Measurements from ENCODE around the gene COL27A1. TPM values are rescaled to one million over a fixed set of nuclear protein-coding genes. Genes with fewer than 3 reads are reported as not detected.

The COL27A1 gene
- total RNA-seq, 1 donor from 2014 or later: 6.4 TPM

- no peak for DNase-seq
- intact Hi-C loops (cut with micrococcal nuclease): no loop called here
- H3K27ac ChIP-seq (replicated peaks): peak overlapping the region; percentile 69
Measured at GRCh38 chr9:114112325-114112724, 43.0 kb upstream of the COL27A1 start.

GRCh38 chr9:114112778-114113584 lies 42.4 kb upstream of the COL27A1 start:
- peak overlapping the region; percentile 69 for H3K27ac ChIP-seq (replicated peaks)
- peaks cover 27% of the 10 kb centered on the region for H3K4me1 ChIP-seq
- H3K9me3 ChIP-seq (replicated peaks): no peaks in the 10 kb centered on the region
- H3K4me3 ChIP-seq: no peak overlapping the region
- DNase-seq: peak; percentile 89
- TF ChIP-seq CTCF (IDR thresholded peaks at IDR 0.05; ENCODE audit: borderline replicate concordance): no peak
- intact Hi-C loops (cut with micrococcal nuclease): no loop called here
- H3K36me3 ChIP-seq: no peaks in the 10 kb centered on the region
- H3K27me3 ChIP-seq (ENCODE audit: low read depth): peaks cover 31% of the 10 kb centered on the region

More at GRCh38 chr9:114112325-114112724, 43.0 kb upstream of the COL27A1 start:
- no peak for TF ChIP-seq CTCF (IDR thresholded peaks at IDR 0.05; ENCODE audit: borderline replicate concordance)
- Histone ChIP-seq H3K27me3 (ENCODE audit: low read depth) (peaks cover 24% of the 10 kb centered on the region), H3K9me3 (replicated peaks) (no peaks in the 10 kb centered on the region), H3K4me3 (no peak overlapping the region), H3K36me3 (no peaks in the 10 kb centered on the region), H3K4me1 (peaks cover 27% of the 10 kb centered on the region)

GRCh38 chr9:114114364-114114763 lies 41.0 kb upstream of the COL27A1 start:
- intact Hi-C loops (cut with micrococcal nuclease): no loop called here

GRCh38 chr9:114115654-114116125 lies 39.6 kb upstream of the COL27A1 start:
- Histone ChIP-seq H3K36me3 (no peaks in the 10 kb centered on the region), H3K4me3 (no peak overlapping the region), H3K9me3 (replicated peaks) (no peaks in the 10 kb centered on the region), H3K27me3 (ENCODE audit: low read depth) (peaks cover 33% of the 10 kb centered on the region), H3K4me1 (peaks cover 27% of the 10 kb centered on the region), H3K27ac (replicated peaks) (peak overlapping the region; percentile 67)
- no peak for TF ChIP-seq CTCF (IDR thresholded peaks at IDR 0.05; ENCODE audit: borderline replicate concordance)
- DNase-seq: no peak
- intact Hi-C loops (cut with micrococcal nuclease): no loop called here

More at GRCh38 chr9:114114364-114114763, 41.0 kb upstream of the COL27A1 start:
- TF ChIP-seq CTCF (IDR thresholded peaks at IDR 0.05; ENCODE audit: borderline replicate concordance): no peak
- Histone ChIP-seq H3K27me3 (ENCODE audit: low read depth) (peaks cover 33% of the 10 kb centered on the region), H3K9me3 (replicated peaks) (no peaks in the 10 kb centered on the region), H3K36me3 (no peaks in the 10 kb centered on the region), H3K4me1 (peaks cover 27% of the 10 kb centered on the region), H3K27ac (replicated peaks) (peak overlapping the region; percentile 69), H3K4me3 (no peak overlapping the region)
- DNase-seq: no peak

- Histone ChIP-seq H3K36me3 (no peaks in the 10 kb centered on the region), H3K27me3 (ENCODE audit: low read depth) (peaks cover 33% of the 10 kb centered on the region), H3K27ac (replicated peaks) (peak overlapping the region; percentile 67), H3K9me3 (replicated peaks) (no peaks in the 10 kb centered on the region), H3K4me3 (no peak overlapping the region), H3K4me1 (peaks cover 27% of the 10 kb centered on the region)
- no peak for TF ChIP-seq CTCF (IDR thresholded peaks at IDR 0.05; ENCODE audit: borderline replicate concordance)
- DNase-seq: no peak
- intact Hi-C loops (cut with micrococcal nuclease): no loop called here
Measured at GRCh38 chr9:114116126-114116747, 39.1 kb upstream of the COL27A1 start.
